K562 (cell line): ENCODE measurements around the gene TADA2A. TPM values are rescaled to one million over a fixed set of nuclear protein-coding genes. Genes with fewer than 3 reads are reported as not detected.

ENCODE experiments used
- BRCA1 ChIP-seq, 2 experiments: fragments of 450-650 bp in 1 of 2; sonication (generic) in 1 of 2; formaldehyde crosslinking in 1 of 2; IDR thresholded peaks; 2 replicates each; pipeline versions ENCODE4 v1.5.0 to v1.6.1; 2017 to 2020; ENCODE audit warnings: mild to moderate bottlenecking in 1 of 2, missing genetic modification reagents in 1 of 2
- CBFB ChIP-seq: sonication (generic); formaldehyde crosslinking; IDR thresholded peaks from 2 replicates; pipeline ENCODE4 v1.4.0; 2020; ENCODE audit warnings: mild to moderate bottlenecking, missing genetic modification reagents
- CBX8 ChIP-seq: fragments of 200-600 bp; sonication (generic); IDR thresholded peaks from 2 replicates; pipeline ENCODE4 v1.6.1; 2012; ENCODE audit warnings: borderline replicate concordance, mixed run types, low read depth, mild to moderate bottlenecking, moderate library complexity, mixed read lengths, low read length, control low read depth, inconsistent platforms; ENCODE audit not compliant: poor library complexity, severe bottlenecking; ENCODE audit errors: extremely low read depth
- CXXC5 ChIP-seq: fragments of 250-450 bp; sonication (Bioruptor Pico); IDR thresholded peaks from 2 replicates; pipeline ENCODE4 v1.8.0; 2022; ENCODE audit warnings: inconsistent platforms, mild to moderate bottlenecking, moderate library complexity
- ESRRA ChIP-seq: fragments of 450-650 bp; IDR thresholded peaks from 2 replicates; pipeline ENCODE4 v1.6.1; 2014; ENCODE audit warnings: low read depth, mild to moderate bottlenecking, moderate library complexity, borderline replicate concordance
- HDAC8 ChIP-seq: fragments of 450-650 bp; IDR thresholded peaks from 2 replicates; pipeline ENCODE4 v1.6.1; 2016; ENCODE audit warnings: mild to moderate bottlenecking, missing genetic modification characterization, moderate library complexity, missing compliant biosample characterization
- HNRNPK ChIP-seq: fragments of 200-400 bp; formaldehyde crosslinking; IDR thresholded peaks from one replicate; pipeline ENCODE4 v1.6.1; 2018; ENCODE audit warnings: mild to moderate bottlenecking, low read depth, low read length; ENCODE audit not compliant: poor library complexity, severe bottlenecking
- MEF2A ChIP-seq: IDR thresholded peaks from 2 replicates; pipeline ENCODE4 v1.6.1; 2011; ENCODE audit warnings: low read depth, mild to moderate bottlenecking, low read length, moderate library complexity; ENCODE audit not compliant: control insufficient read depth
- NONO ChIP-seq, 2 experiments: fragments of 200-400 bp in 1 of 2; fragments of 450-650 bp in 1 of 2; formaldehyde crosslinking in 1 of 2; IDR thresholded peaks; 2 replicates each; pipeline ENCODE4 v1.6.1; 2017; ENCODE audit warnings: low read depth in 2 of 2, mild to moderate bottlenecking in 2 of 2, moderate library complexity in 2 of 2, low read length in 1 of 2
- POLR3G ChIP-seq: IDR thresholded peaks from 2 replicates; pipeline ENCODE4 v1.6.1; 2011; ENCODE audit not compliant: insufficient read length, insufficient replicate concordance; ENCODE audit errors: extremely low read depth
- PYGO2 ChIP-seq: fragments of 450-650 bp; IDR thresholded peaks from 2 replicates; pipeline ENCODE4 v1.6.1; 2016; ENCODE audit warnings: mild to moderate bottlenecking, missing genetic modification characterization, moderate library complexity, missing compliant biosample characterization
- RB1 ChIP-seq: fragments of 450-650 bp; IDR thresholded peaks from 2 replicates; pipeline ENCODE4 v1.6.1; 2017; ENCODE audit warnings: low read depth, mild to moderate bottlenecking
- RBM15 ChIP-seq: fragments of 200-400 bp; formaldehyde crosslinking; IDR thresholded peaks from 2 replicates; pipeline ENCODE4 v1.6.1; 2018; ENCODE audit warnings: mild to moderate bottlenecking, low read length, moderate library complexity; ENCODE audit not compliant: insufficient read depth
- TBL1XR1 ChIP-seq, 2 experiments: IDR thresholded peaks; 2 replicates each; pipeline ENCODE4 v1.6.1; 2012; ENCODE audit warnings: improper control_type of control experiment in 2 of 2, low read length in 2 of 2, mild to moderate bottlenecking in 1 of 2
- TFAM ChIP-seq: fragments of 250-450 bp; sonication (Bioruptor Pico); conservative IDR thresholded peaks from 2 replicates; pipeline ENCODE4 v1.5.0; 2021; ENCODE audit warnings: mild to moderate bottlenecking, moderate library complexity
- ZFP36 ChIP-seq: fragments of 150-350 bp; IDR thresholded peaks from 2 replicates; pipeline ENCODE4 v1.6.1; 2018; ENCODE audit warnings: low read length, low read depth; ENCODE audit not compliant: partially characterized antibody
- ZNF274 ChIP-seq: IDR thresholded peaks from 2 replicates; pipeline ENCODE4 v1.6.1; 2011; ENCODE audit warnings: low read depth, mild to moderate bottlenecking, low read length, moderate library complexity, borderline replicate concordance
- polyA plus RNA-seq, 8 experiments: library from polyadenylated mRNA; depleted of rRNA in 4 of 8; stranded (reverse) in 5 of 8; unstranded in 3 of 8; fragments of >200 nt; fragmentation: Nextera tagmentation in 2 of 8; fragmentation: Illumina TruSeq in 1 of 8; extraction: Ambion mirVana in 2 of 8; extraction: Trizol in 1 of 8; gene quantifications; 2 replicates each; pipeline versions ENCODE4 v1.2.1 to v1.2.3, GENCODE V29; 2011 to 2014; ENCODE audit warnings: inconsistent platforms in 1 of 8, missing spikeins in 1 of 8
- total RNA-seq, 7 experiments: library from RNA; depleted of rRNA in 6 of 7; stranded (reverse); fragments of >200 nt in 6 of 7; fragmentation: Illumina TruSeq in 2 of 7; extraction: Trizol in 2 of 7; gene quantifications; 2 replicates each; pipeline versions ENCODE4 v1.2.1 to v1.2.3, GENCODE V29; 2011 to 2021; ENCODE audit warnings: low replicate concordance in 1 of 7
- TF ChIP-seq, protein P1 (sequence below): fragments of 150-350 bp; conservative IDR thresholded peaks from 2 replicates; pipeline ENCODE4 v1.6.1; 2014; ENCODE audit warnings: low read length
- TF ChIP-seq, protein P2 (sequence below): fragments of 250-450 bp; sonication (Bioruptor Pico); IDR thresholded peaks from 2 replicates; pipeline ENCODE4 v1.4.0; 2020; ENCODE audit warnings: mild to moderate bottlenecking
- TF ChIP-seq, protein P3 (sequence below): fragments of 250-450 bp; sonication (Bioruptor Pico); IDR thresholded peaks from 2 replicates; pipeline ENCODE4 v1.5.0; 2022; ENCODE audit warnings: mild to moderate bottlenecking

Gene TADA2A
- total and polyA plus RNA-seq, 9 of the 15 experiments (the other 6 are each of a cell fraction or from before 2014, with no cell fraction given) = 13.8 to 37.7 (median 25.0) TPM

DNA sequence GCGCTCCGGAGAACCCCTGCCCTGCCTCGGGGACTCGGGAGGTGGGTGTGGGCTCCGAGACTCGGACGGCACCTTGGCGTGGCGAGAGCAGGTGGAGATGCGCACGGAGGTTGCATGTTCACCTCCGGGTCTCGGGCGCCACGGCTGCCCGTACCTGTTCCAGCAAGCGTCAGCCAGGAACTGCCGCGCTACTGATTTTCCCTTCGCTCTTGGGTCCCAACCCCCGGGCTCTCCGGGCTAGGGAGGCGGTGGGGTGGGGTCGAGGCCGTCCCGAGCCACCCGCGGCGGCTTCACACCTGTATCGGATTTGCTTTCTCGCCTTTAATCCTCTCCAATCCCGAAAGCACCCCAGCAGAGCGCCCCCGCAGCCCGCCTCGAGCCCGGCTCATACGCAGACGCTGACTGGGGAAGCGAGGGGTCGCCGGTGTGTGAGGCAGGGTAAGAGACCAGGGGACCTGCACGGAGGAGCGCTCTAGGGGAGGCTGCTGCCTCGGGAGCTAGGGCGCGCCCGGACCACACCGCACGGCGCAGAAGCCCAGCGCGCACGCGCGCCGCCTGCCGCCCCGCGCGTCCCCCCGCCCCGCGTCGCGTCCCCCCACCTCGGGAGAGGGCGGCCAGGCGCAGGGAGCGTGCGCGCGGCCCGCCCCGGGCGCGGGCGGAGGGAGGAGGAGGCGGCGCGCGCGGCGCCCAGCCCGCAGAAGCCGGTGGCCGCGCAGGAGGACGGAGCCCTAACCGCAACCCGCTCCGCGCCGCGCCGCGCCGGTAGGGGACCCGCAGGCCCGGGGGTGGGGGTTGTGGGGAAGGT, 82.7 kb downstream of the TADA2A start, which contains the start of gene DUSP14 (continued):
- TF ChIP-seq PYGO2 (no peak), HDAC8 (tag) (no peak), CBFB (CRISPR knock-in tag) (peak; percentile 62; the same call in 1 of the 2 replicates), BRCA1 (IDR thresholded peaks at IDR 0.05) (no peak), BRCA1 (CRISPR knock-in tag; IDR thresholded peaks at IDR 0.05) (no peak), RBM15 (no peak), POLR3G (no peak), CXXC5 (CRISPR knock-in tag) (peak; percentile 53), TBL1XR1 (IDR thresholded peaks at IDR 0.05; ENCODE audit: low read length in 2 of 2) (no peak), MEF2A (no peak), CBX8 (no peak), ZFP36 (no peak), HNRNPK (no peak), NONO (IDR thresholded peaks at IDR 0.05; ENCODE audit: low read depth in 2 of 2, low read length in 1 of 2) (no peak), ESRRA (no peak), RB1 (peak; percentile 51; the same call in 1 of the 2 replicates), TFAM (CRISPR knock-in tag) (no peak), ZNF274 (no peak)
- TF ChIP-seq, protein P1, sequence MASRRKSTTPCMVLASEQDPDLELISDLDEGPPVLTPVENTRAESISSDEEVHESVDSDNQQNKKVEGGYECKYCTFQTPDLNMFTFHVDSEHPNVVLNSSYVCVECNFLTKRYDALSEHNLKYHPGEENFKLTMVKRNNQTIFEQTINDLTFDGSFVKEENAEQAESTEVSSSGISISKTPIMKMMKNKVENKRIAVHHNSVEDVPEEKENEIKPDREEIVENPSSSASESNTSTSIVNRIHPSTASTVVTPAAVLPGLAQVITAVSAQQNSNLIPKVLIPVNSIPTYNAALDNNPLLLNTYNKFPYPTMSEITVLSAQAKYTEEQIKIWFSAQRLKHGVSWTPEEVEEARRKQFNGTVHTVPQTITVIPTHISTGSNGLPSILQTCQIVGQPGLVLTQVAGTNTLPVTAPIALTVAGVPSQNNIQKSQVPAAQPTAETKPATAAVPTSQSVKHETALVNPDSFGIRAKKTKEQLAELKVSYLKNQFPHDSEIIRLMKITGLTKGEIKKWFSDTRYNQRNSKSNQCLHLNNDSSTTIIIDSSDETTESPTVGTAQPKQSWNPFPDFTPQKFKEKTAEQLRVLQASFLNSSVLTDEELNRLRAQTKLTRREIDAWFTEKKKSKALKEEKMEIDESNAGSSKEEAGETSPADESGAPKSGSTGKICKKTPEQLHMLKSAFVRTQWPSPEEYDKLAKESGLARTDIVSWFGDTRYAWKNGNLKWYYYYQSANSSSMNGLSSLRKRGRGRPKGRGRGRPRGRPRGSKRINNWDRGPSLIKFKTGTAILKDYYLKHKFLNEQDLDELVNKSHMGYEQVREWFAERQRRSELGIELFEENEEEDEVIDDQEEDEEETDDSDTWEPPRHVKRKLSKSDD = no peak
- TF ChIP-seq, protein P2, sequence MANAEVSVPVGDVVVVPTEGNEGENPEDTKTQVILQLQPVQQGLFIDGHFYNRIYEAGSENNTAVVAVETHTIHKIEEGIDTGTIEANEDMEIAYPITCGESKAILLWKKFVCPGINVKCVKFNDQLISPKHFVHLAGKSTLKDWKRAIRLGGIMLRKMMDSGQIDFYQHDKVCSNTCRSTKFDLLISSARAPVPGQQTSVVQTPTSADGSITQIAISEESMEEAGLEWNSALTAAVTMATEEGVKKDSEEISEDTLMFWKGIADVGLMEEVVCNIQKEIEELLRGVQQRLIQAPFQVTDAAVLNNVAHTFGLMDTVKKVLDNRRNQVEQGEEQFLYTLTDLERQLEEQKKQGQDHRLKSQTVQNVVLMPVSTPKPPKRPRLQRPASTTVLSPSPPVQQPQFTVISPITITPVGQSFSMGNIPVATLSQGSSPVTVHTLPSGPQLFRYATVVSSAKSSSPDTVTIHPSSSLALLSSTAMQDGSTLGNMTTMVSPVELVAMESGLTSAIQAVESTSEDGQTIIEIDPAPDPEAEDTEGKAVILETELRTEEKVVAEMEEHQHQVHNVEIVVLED (CRISPR knock-in tag) = peak; percentile 93
- TF ChIP-seq, protein P3, sequence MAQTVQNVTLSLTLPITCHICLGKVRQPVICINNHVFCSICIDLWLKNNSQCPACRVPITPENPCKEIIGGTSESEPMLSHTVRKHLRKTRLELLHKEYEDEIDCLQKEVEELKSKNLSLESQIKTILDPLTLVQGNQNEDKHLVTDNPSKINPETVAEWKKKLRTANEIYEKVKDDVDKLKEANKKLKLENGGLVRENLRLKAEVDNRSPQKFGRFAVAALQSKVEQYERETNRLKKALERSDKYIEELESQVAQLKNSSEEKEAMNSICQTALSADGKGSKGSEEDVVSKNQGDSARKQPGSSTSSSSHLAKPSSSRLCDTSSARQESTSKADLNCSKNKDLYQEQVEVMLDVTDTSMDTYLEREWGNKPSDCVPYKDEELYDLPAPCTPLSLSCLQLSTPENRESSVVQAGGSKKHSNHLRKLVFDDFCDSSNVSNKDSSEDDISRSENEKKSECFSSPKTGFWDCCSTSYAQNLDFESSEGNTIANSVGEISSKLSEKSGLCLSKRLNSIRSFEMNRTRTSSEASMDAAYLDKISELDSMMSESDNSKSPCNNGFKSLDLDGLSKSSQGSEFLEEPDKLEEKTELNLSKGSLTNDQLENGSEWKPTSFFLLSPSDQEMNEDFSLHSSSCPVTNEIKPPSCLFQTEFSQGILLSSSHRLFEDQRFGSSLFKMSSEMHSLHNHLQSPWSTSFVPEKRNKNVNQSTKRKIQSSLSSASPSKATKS (CRISPR knock-in tag) = no peak
